Endothelial cell of umbilical vein (primary cell): ENCODE data around the gene RFX2. TPM values are rescaled to one million over a fixed set of nuclear protein-coding genes. Genes with fewer than 3 reads are reported as not detected.

Experiments
- BruUV-seq: library from RNA; stranded (reverse); fragments of 400-500 nt; replicated peaks from 2 replicates; lab custom pipeline; 2021; lab: Mats Ljungman, UMichigan
- CTCF ChIA-PET: fragments of 300-600, 350-600 bp; sonication (Branson Sonifier 250); formaldehyde crosslinking; loops from one replicate; lab custom pipeline; 2021; ENCODE audit warnings: antibody characterized with exemption, inconsistent platforms; lab: Charles Lee
- POLR2A ChIA-PET: fragments of 300-600, 350-600 bp; sonication (Branson Sonifier 250); formaldehyde crosslinking; loops from one replicate; lab custom pipeline; 2021; ENCODE audit warnings: antibody characterized with exemption, inconsistent platforms; lab: Charles Lee
- DNase-seq: peaks from one replicate; pipeline ENCODE4 v3.0.0-alpha.2; 2011; ENCODE audit warnings: low read depth, low spot score
- FAIRE-seq: peaks from 2 replicates; lab custom pipeline; 2011; peaks lifted over from hg19 to GRCh38; lab: Jason Lieb, UNC
- H2AFZ ChIP-seq: 2 replicates; pipeline ENCODE4 v1.6.0; 2012; ENCODE audit warnings: low read depth, low read length, control low read depth, inconsistent platforms
- H3K27ac ChIP-seq: 2 replicates; pipeline ENCODE4 v1.5.1; 2011; ENCODE audit warnings: low read depth, mild to moderate bottlenecking, control low read depth, low read length, moderate library complexity; ENCODE audit not compliant: insufficient read depth
- H3K27me3 ChIP-seq, 2 experiments: 2 replicates each; pipeline versions ENCODE4 v1.6.0 to v1.6.1; 2011; ENCODE audit warnings: low read length in 2 of 2, mixed read lengths in 1 of 2; ENCODE audit not compliant: control insufficient read depth in 2 of 2, insufficient read depth in 2 of 2
- H3K36me3 ChIP-seq, 2 experiments: 2 replicates in 1 of 2; 3 replicates in 1 of 2; pipeline ENCODE4 v1.5.1; 2011; ENCODE audit warnings: low read length in 2 of 2, mild to moderate bottlenecking in 1 of 2, moderate library complexity in 1 of 2; ENCODE audit not compliant: control insufficient read depth in 2 of 2, insufficient read depth in 2 of 2; ENCODE audit errors: extremely low read depth in 1 of 2
- H3K4me1 ChIP-seq: 3 replicates; pipeline ENCODE4 v1.5.1; 2011; ENCODE audit warnings: mild to moderate bottlenecking, low read length; ENCODE audit not compliant: control insufficient read depth, insufficient read depth; ENCODE audit errors: extremely low read depth
- H3K4me2 ChIP-seq: 2 replicates; pipeline ENCODE4 v1.6.1; 2011; ENCODE audit warnings: low read length, control low read depth, mixed read lengths; ENCODE audit not compliant: insufficient read depth
- H3K4me3 ChIP-seq, 3 experiments: fragments of 200-600 bp in 1 of 3; sonication (generic), shearing (Covaris generic) in 1 of 3; replicated peaks in 1 of 3; 2 replicates each; pipeline ENCODE4 v1.5.1; 2011 to 2016; ENCODE audit warnings: control low read depth in 3 of 3, low read length in 3 of 3, mild to moderate bottlenecking in 2 of 3, inconsistent platforms in 1 of 3, low read depth in 1 of 3, moderate library complexity in 1 of 3; ENCODE audit not compliant: insufficient read depth in 1 of 3
- H3K79me2 ChIP-seq: 2 replicates; pipeline ENCODE4 v1.6.0; 2012; ENCODE audit warnings: low read length, inconsistent platforms; ENCODE audit not compliant: control insufficient read depth, insufficient read depth
- H3K9ac ChIP-seq: replicated peaks from 2 replicates; pipeline ENCODE3; 2011; ENCODE audit warnings: low read length, control low read depth; ENCODE audit not compliant: insufficient read depth; ENCODE audit errors: extremely low read depth
- H3K9me1 ChIP-seq: replicated peaks from 3 replicates; pipeline ENCODE4 v1.6.0; 2011; ENCODE audit warnings: mild to moderate bottlenecking, low read length; ENCODE audit not compliant: control insufficient read depth, insufficient read depth; ENCODE audit errors: extremely low read depth
- H3K9me3 ChIP-seq: replicated peaks from 2 replicates; pipeline ENCODE4 v1.5.1; 2012; ENCODE audit warnings: low read length, inconsistent platforms; ENCODE audit not compliant: control insufficient read depth, insufficient read depth
- H4K20me1 ChIP-seq: replicated peaks from 2 replicates; pipeline ENCODE3; 2011; ENCODE audit warnings: mild to moderate bottlenecking, low read length; ENCODE audit not compliant: control insufficient read depth, insufficient read depth; ENCODE audit errors: extremely low read depth
- EZH2 ChIP-seq: IDR thresholded peaks from 2 replicates; pipeline ENCODE4 v1.6.1; 2012; ENCODE audit warnings: borderline replicate concordance, low read depth, mild to moderate bottlenecking, moderate library complexity, low read length, inconsistent platforms; ENCODE audit not compliant: severe bottlenecking
- FOS ChIP-seq: IDR thresholded peaks from 2 replicates; pipeline ENCODE4 v1.6.1; 2011; ENCODE audit warnings: mild to moderate bottlenecking, low read length, moderate library complexity, borderline replicate concordance; ENCODE audit not compliant: insufficient read depth
- GATA2 ChIP-seq: IDR thresholded peaks from 2 replicates; pipeline ENCODE4 v1.7.0; 2011; ENCODE audit warnings: low read depth, mild to moderate bottlenecking, moderate library complexity, mixed read lengths, low read length; ENCODE audit not compliant: insufficient read length, insufficient read depth
- JUN ChIP-seq: IDR thresholded peaks from 2 replicates; pipeline ENCODE4 v1.6.1; 2011; ENCODE audit warnings: borderline replicate concordance, low read depth; ENCODE audit not compliant: insufficient read length, insufficient read depth
- MYC ChIP-seq: IDR thresholded peaks from one replicate; pipeline ENCODE4 v1.6.1; 2011; ENCODE audit warnings: mild to moderate bottlenecking, low read depth, low read length
- POLR2A ChIP-seq: IDR thresholded peaks from 2 replicates; pipeline ENCODE4 v1.6.1; 2012; ENCODE audit warnings: low read depth, mild to moderate bottlenecking, control low read depth, low read length
- POLR2AphosphoS5 ChIP-seq: IDR thresholded peaks from 2 replicates; pipeline ENCODE4 v1.6.1; 2012; ENCODE audit warnings: low read depth, mild to moderate bottlenecking, control low read depth, low read length, moderate library complexity; ENCODE audit not compliant: insufficient read depth
- dilution Hi-C: fragments of 300-500 bp; cut with MboI; formaldehyde crosslinking; loops from one replicate; pipeline ENCODE4 v1.15.0; 2019; ENCODE audit warnings: low sequenced_read_pairs; ENCODE audit not compliant: extremely low pct_ligation_motif_present
- intact Hi-C: fragments of 100-400 bp; cut with micrococcal nuclease; formaldehyde crosslinking; loops from one replicate; pipeline ENCODE4 v1.10.0; 2022
- polyA plus RNA-seq, 4 experiments: library from polyadenylated mRNA; depleted of rRNA in 3 of 4; stranded (reverse) in 3 of 4; unstranded in 1 of 4; fragments of >200 nt; gene quantifications; 2 replicates each; pipeline versions ENCODE4 v1.2.1 to v1.2.3, GENCODE V29; 2011 to 2012; ENCODE audit warnings: missing spikeins in 1 of 4
- total RNA-seq: library from RNA; stranded (reverse); gene quantifications from 2 replicates; pipeline ENCODE4 v1.2.3, GENCODE V29; 2021
- TF ChIP-seq, protein P1 (sequence below), 2 donors: IDR thresholded peaks; 1 replicate in 1 of 2; 2 replicates in 1 of 2; pipeline ENCODE4 v1.5.1; 2011; ENCODE audit warnings: low read length in 2 of 2, mild to moderate bottlenecking in 2 of 2, moderate library complexity in 2 of 2, control low read depth in 1 of 2, inconsistent platforms in 1 of 2, low read depth in 1 of 2; ENCODE audit not compliant: insufficient read depth in 1 of 2; ENCODE audit errors: extremely low read depth in 1 of 2
- TF ChIP-seq, protein P2 (sequence below): IDR thresholded peaks from 2 replicates; pipeline ENCODE4 v1.6.1; 2011; ENCODE audit not compliant: insufficient read depth, insufficient read length

Gene RFX2
- total and polyA plus RNA-seq, 2 donors (not counting 3 experiments of a cell fraction or from before 2014, with no cell fraction given) = 16.1 to 19.0 TPM

DNA sequence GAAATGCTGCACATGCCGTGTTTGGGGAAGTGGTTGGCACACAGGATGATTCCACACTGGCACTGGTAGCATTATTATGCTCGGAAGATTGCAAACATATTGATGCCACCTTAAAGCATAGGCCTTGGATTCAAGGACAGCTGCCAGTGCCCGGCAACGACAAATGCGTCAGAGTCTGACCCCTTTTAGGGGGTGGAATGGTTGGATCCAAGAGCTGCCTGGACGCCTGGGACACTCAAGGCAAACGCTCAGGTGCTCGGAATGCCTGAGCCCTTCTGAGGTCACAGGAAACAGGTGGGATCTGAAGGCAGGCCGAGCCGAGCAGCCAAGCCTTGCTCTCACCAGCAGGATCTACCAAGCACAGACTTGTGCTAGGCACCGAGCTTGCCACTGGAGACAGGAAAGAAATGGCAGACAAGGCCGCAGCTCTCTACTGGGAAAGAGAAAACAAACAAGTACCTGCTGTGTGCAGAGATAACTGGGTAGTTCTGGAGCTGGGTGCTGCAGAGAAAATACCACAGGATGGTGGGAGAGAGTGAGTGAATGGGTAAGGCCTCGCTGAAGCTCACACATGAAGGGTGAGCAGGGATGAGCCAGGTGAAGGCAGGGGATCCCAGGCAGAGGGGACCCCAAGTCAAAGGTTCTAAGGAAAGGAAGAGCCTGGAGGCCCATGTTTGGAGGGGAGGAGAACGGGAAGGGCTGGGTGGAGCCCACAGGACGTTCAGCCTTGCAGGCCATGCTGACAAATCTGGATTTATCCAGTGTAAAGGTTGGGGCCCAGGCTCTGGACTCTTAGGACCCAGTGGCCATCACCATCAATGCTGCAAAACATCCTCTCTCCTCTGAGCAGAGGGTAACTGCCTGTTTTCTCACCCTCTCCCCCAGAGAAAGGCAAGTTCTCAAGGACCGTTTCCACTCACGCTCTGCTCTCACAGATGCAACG, 141.6 kb downstream of the RFX2 start:
- Histone ChIP-seq H4K20me1 (peaks cover 3% of the 10 kb centered on the region), H3K27me3 (no peaks in the 10 kb centered on the region), H3K36me3 (peaks cover 0 to 3% of the 10 kb centered on the region in 2 experiments), H3K27ac (peak overlapping the region; percentile 61), H3K4me3 (no peak overlapping the region), H3K9me3 (no peaks in the 10 kb centered on the region), H3K9me1 (no peaks in the 10 kb centered on the region), H3K9ac (peak overlapping the region; percentile 36), H2AFZ (no peak overlapping the region), H3K79me2 (peaks cover 95% of the 10 kb centered on the region), H3K4me2 (peak overlapping the region; percentile 23), H3K4me1 (peaks cover 16% of the 10 kb centered on the region)
- ChIA-PET POLR2A (interaction anchor here (1.1 kb wide), 1 partner anchor 9 kb away, joined by 3 read pairs; the partner anchor contains the start of gene RANBP3), CTCF (interaction anchor here (0.6 to 5.2 kb wide), 27 partner anchors 8 to 743 kb away, joined by 3 to 134 read pairs (median 7); partner anchors contain the start of genes CLPP, NDUFA11 and RANBP3)
- dilution Hi-C loops (no loop called here), intact Hi-C loops (loop anchor here (1.0 kb wide), 1 partner anchor 54 kb away; no protein-coding TSS in a partner anchor)
- no peak for TF ChIP-seq MYC
- TF ChIP-seq, protein P1, sequence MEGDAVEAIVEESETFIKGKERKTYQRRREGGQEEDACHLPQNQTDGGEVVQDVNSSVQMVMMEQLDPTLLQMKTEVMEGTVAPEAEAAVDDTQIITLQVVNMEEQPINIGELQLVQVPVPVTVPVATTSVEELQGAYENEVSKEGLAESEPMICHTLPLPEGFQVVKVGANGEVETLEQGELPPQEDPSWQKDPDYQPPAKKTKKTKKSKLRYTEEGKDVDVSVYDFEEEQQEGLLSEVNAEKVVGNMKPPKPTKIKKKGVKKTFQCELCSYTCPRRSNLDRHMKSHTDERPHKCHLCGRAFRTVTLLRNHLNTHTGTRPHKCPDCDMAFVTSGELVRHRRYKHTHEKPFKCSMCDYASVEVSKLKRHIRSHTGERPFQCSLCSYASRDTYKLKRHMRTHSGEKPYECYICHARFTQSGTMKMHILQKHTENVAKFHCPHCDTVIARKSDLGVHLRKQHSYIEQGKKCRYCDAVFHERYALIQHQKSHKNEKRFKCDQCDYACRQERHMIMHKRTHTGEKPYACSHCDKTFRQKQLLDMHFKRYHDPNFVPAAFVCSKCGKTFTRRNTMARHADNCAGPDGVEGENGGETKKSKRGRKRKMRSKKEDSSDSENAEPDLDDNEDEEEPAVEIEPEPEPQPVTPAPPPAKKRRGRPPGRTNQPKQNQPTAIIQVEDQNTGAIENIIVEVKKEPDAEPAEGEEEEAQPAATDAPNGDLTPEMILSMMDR (IDR thresholded peaks at IDR 0.05; ENCODE audit: extremely low read depth in 1 of 2, insufficient read depth in 1 of 2, low read depth in 1 of 2, low read length in 2 of 2) = no peak
- no peak for TF ChIP-seq FOS
- TF ChIP-seq POLR2A = no peak
- TF ChIP-seq POLR2AphosphoS5 = no peak
- TF ChIP-seq, protein P2, sequence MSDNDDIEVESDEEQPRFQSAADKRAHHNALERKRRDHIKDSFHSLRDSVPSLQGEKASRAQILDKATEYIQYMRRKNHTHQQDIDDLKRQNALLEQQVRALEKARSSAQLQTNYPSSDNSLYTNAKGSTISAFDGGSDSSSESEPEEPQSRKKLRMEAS = no peak
- TF ChIP-seq EZH2 = no peak
- TF ChIP-seq JUN = no peak
- TF ChIP-seq GATA2 = no peak
- peak; percentile 42 for FAIRE-seq
- DNase-seq = peak; percentile 54
- BruUV-seq = no TSS peak
